GM12865 (cell line): Measurements from ENCODE around the gene MAP3K3.

Experiments used
- DNase-seq: peaks from one replicate; pipeline ENCODE4 v3.0.0; 2010; ENCODE audit warnings: low read depth
- H3K4me3 ChIP-seq: 2 replicates; pipeline ENCODE4 v1.5.1; 2011; ENCODE audit warnings: mild to moderate bottlenecking, low read depth, low read length, control low read depth
- CTCF ChIP-seq: IDR thresholded peaks from 2 replicates; pipeline ENCODE4 v1.5.1; 2011; ENCODE audit warnings: low read length, control low read depth, low read depth, inconsistent platforms; ENCODE audit not compliant: insufficient read depth; ENCODE audit errors: missing control alignments

MAP3K3 gene

GRCh38 chr17:63688396-63689020 is 66.3 kb downstream of the MAP3K3 start:
- no peak overlapping the region for H3K4me3 ChIP-seq
- no peak for TF ChIP-seq CTCF
- peak; percentile 40 for DNase-seq

GRCh38 chr17:63689479-63689878 is 67.3 kb downstream of the MAP3K3 start:
- TF ChIP-seq CTCF, result no peak
- DNase-seq, result no peak
- H3K4me3 ChIP-seq, result no peak overlapping the region

GRCh38 chr17:63692195-63692816 is 70.1 kb downstream of the MAP3K3 start:
- no peak for TF ChIP-seq CTCF
- no peak overlapping the region for H3K4me3 ChIP-seq
- DNase-seq, result no peak

GRCh38 chr17:63693411-63694113 is 71.3 kb downstream of the MAP3K3 start:
- no peak for DNase-seq
- H3K4me3 ChIP-seq, result no peak overlapping the region
- TF ChIP-seq CTCF, result no peak

GRCh38 chr17:63694229-63694949 is 72.2 kb downstream of the MAP3K3 start:
- DNase-seq, result peak; percentile 36
- TF ChIP-seq CTCF, result no peak

GRCh38 chr17:63694950-63695773 is 72.9 kb downstream of the MAP3K3 start:
- TF ChIP-seq CTCF, result no peak
- DNase-seq, result peak; percentile 37
- no peak overlapping the region for H3K4me3 ChIP-seq

More at GRCh38 chr17:63694229-63694949, 72.2 kb downstream of the MAP3K3 start:
- no peak overlapping the region for H3K4me3 ChIP-seq
